ENCODE measurements around the gene CD9.

CD9 gene

DNA sequence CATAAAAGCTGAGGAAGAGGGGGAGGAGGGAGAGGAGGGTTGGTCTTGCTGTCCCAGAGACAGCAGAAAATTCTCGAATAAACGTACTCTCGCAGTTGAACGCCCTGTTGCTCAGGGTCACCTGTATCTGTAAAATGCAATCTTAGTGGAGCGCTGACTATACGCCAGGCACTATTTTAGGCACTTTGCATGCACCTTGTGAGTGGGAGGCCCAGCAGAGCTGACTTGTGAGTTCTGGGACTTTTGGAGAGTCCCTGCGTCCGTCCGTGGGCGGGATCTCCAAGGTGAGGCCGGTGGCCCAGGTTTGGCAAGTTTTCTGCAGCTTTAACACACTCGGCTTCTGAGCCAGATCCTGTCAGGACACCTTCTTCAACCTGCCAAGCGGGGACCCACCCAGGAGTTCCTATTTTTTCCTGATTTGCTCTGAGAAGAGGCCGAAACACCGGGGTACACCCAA lies 77.8 kb downstream of the CD9 start:
- no peak for DNase-seq

DNA sequence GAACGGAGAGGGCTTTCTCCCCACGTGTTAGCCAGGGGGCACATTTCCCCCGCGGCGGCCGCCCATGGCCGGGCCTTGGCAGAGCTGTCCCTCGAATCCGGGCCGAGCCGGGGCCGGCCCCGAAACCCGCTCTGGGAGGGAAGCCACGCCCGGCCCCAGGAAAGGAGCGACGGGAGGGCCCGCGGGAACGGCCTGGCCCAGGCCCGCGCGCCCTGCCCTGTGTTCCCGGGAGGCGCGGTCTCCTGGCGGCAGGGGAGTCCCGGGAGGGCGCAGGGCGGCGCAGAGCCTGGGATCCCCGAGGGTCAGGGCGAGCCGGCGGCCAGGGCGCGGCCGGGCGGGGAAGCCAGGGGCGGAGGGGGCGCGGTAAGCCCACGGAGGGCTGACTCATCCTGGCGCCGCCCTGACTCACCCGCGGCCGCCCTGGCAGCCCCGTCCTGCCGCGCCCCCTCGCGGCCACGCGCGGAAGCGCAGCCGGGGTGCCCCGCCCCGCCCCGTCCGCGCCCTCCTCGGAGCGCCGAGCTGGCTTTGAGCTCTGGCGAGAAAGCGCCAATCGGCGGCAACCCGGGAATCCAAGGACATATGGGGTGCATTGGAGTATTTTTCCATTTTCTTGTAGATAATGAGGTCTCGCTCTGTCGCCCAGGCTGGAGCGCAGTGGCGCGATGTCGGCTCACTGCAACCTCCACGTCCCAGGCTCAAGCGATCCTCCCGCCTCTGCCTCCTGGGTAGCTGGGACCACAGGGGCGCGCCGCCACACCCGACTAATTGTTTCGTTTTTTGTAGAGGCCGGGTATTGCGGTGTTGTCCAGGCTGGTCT lies 78.4 kb downstream of the CD9 start:
- DNase-seq, result peak; percentile 61

DNA sequence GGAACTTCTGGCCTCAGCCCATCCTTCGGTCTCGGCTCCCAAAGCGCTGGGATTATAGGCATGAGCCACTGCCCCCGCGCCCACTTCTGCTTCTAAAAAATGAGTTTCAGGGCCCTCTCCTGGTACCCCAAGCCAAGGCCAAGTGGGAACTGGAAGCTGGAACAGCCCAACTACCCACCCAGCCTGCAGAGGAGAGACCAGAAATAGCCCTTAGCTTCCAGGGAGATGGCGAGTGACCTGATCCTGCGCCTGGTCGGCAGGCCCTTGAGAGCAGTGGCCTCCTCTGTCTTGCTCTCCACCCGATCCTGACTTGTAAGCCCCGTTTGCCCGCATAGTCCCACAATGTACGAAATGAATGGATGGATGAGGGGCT lies 79.0 kb downstream of the CD9 start:
- no peak for DNase-seq

DNA sequence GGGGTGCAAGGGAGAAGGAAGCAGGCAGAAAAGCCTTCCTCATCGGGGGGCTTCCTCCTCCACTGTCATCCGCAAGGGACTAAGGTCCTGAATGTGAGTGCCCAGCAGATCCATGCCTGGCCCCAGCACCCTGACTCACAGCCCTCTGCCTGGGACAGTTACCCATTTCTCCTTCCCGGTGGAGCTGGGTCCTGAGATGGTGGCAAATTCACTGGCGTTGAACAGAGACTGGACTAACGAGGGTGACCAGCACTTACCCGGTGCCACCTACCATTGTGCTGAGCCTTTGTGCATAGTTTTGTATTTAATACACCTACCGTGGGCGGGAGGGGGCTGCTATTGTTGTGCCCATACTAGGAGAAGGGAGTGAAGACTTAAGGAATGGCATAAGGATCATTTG lies 79.4 kb downstream of the CD9 start:
- DNase-seq, result no peak

DNA sequence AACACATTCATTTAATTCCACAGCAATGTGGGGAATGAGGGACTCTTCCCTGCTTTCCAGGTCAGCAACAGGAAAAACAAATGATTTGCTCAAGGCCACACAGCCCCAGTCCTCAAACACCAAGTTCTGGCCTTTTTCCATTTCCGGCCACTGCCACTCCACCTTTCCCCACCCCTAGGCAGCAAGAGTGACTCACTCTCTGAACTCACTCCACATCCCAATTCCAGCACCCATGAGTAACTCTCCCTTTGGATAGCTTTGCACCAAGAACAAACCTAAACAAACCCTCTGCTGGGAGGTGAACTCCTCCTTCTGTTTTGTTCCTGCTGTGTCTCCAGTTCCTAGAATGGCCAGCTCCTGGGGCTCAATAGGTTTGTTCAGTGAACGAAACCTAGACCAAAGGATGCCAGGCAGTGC lies 79.9 kb downstream of the CD9 start:
- DNase-seq, result peak; percentile 89

- DNase-seq, result no peak
Observed at GRCh38 chr12:6280672-6281071, 80.5 kb downstream of the CD9 start.

GRCh38 chr12:6281081-6281809 lies 81.0 kb downstream of the CD9 start:
- no peak for DNase-seq

DNA sequence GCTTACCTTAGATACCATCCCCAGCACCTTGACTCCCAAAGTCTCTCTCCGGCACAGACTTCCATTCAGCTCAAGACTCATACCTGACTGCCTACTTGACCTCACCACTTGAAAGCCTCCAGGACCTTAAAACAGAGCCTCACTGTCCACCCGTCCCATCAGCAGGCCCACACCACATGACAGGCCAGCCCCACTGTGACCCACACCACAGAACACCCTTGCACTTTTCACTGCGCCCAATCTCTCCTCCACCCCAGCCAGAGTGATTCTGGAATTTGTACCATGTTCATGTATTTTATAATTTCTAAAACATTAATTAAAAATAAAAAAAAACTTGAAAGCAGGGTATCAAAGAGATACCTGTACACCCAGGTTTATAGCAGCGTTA lies 82.2 kb downstream of the CD9 start:
- DNase-seq, result no peak

DNA sequence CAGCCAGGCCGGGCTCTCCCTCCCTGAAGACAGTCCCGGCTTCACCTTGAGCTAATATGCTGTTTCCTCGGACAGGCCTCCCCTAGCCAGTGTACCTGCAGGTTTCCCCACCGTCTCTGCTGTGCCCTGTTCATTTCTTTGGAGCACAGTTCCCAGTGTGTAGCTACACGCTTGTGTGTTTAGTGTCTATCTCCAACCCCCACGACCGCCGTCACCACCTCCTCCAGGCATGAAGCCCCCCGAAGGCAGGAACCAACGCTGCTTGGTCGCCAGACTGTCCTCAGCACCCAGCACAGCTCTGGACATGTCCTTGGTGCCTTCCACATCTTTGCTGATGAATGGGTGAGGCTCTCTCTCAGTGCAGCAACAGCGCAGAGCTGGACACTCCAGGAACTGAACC lies 84.1 kb downstream of the CD9 start:
- DNase-seq, result no peak

GRCh38 chr12:6285063-6285477 lies 84.9 kb downstream of the CD9 start:
- peak; percentile 77 for DNase-seq

- no peak for DNase-seq
Observed at GRCh38 chr12:6285532-6286306, 85.5 kb downstream of the CD9 start.

Measured in kidney glomerular epithelial cell (primary cell).